ENCODE results near the gene PHLDB2. TPM values are rescaled to one million over a fixed set of nuclear protein-coding genes. Genes with fewer than 3 reads are reported as not detected.
A peak's percentile ranks its signal among the peaks of the same experiment; 100 is the strongest.

The PHLDB2 gene
- total and polyA plus RNA-seq, 2 of the 4 experiments (the other 2 are of a cell fraction): 10.6 to 28.7 TPM

- H3K27ac ChIP-seq (ENCODE audit: insufficient read depth, low read length): no peak overlapping the region
- no peaks in the 10 kb centered on the region for H3K27me3 ChIP-seq (ENCODE audit: control insufficient read depth, insufficient read depth, low read length)
- H2BK5ac ChIP-seq (ENCODE audit: low read depth, low read length, poor library complexity, severe bottlenecking): no peak overlapping the region
- no peak overlapping the region for H2AK9ac ChIP-seq (replicated peaks; ENCODE audit: low read depth, low read length, poor library complexity)
- peaks cover 7% of the 10 kb centered on the region; the same call in 1 of the 2 replicates for H3K9me1 ChIP-seq (ENCODE audit: insufficient read depth, low read length)
- peak overlapping the region; percentile 90; the same call in 2 of the 3 replicates for H2BK15ac ChIP-seq (ENCODE audit: low read depth, low read length)
- H2BK120ac ChIP-seq (ENCODE audit: low read depth, low read length): peak overlapping the region; percentile 65
- no peak for ATAC-seq (ENCODE audit: low read depth)
- ChIA-PET CTCF (interaction anchor here (0.7 to 1.1 kb wide), 3 partner anchors 12 to 35 kb away, joined by 3 read pairs; no protein-coding TSS in a partner anchor), POLR2A (ENCODE audit: unreplicated experiment) (interaction anchor here (0.6 kb wide), 1 partner anchor 1575 kb away, joined by 4 read pairs; no protein-coding TSS in a partner anchor)
- H4K8ac ChIP-seq (ENCODE audit: low read depth in 2 of 2, low read length in 2 of 2): peak overlapping the region; percentile 51 to 63; a peak in 3 of 4 replicates
- H3K9ac ChIP-seq (ENCODE audit: low read depth, low read length): no peak overlapping the region
- peaks cover 5% of the 10 kb centered on the region; the same call in 1 of the 2 replicates for H3K36me3 ChIP-seq (ENCODE audit: control insufficient read depth, insufficient read depth, low read length)
- no peak overlapping the region for H3K14ac ChIP-seq (replicated peaks; ENCODE audit: low read depth, low read length)
- dilution Hi-C loops (cut with HindIII; ENCODE audit: low sequenced_read_pairs, unreplicated experiment) (no loop called here), intact Hi-C loops (cut with micrococcal nuclease) (no loop called here), in situ Hi-C loops (cut with MboI; ENCODE audit: low sequenced_read_pairs) (no loop called here)
- peak overlapping the region; percentile 69 for H4K91ac ChIP-seq (ENCODE audit: insufficient read depth, low read depth, low read length)
- no peak overlapping the region for H4K5ac ChIP-seq (ENCODE audit: low read depth, low read length)
- DNase-seq: no peak
- H4K20me1 ChIP-seq (ENCODE audit: insufficient read depth, low read length): no peaks in the 10 kb centered on the region
- H2AK5ac ChIP-seq (ENCODE audit: low read depth, low read length): peak overlapping the region; percentile 35; the same call in 1 of the 2 replicates
- no peak overlapping the region for H3K56ac ChIP-seq (ENCODE audit: extremely low read depth, insufficient read depth, low read length)
- H3K4me3 ChIP-seq (ENCODE audit: insufficient read depth, low read depth, low read length): no peak overlapping the region
- H3K18ac ChIP-seq (ENCODE audit: low read depth, low read length): no peak overlapping the region; the same call in 1 of the 2 replicates
- no peak overlapping the region for H3K4me2 ChIP-seq (ENCODE audit: low read depth, low read length)
- peak overlapping the region; percentile 40; the same call in 1 of the 2 replicates for H3K4ac ChIP-seq (ENCODE audit: low read depth, low read length)
- H3K79me1 ChIP-seq (ENCODE audit: low read depth in 1 of 2, low read length in 2 of 2): no peaks in the 10 kb centered on the region; a peak in 1 of 4 replicates
- H2AFZ ChIP-seq (replicated peaks; ENCODE audit: low read length, poor library complexity): no peak overlapping the region
- no peak overlapping the region for H3K23ac ChIP-seq (ENCODE audit: low read depth, low read length)
- peak overlapping the region; percentile 32 for H2BK20ac ChIP-seq (ENCODE audit: low read depth, low read length)
- H3K9me3 ChIP-seq (ENCODE audit: control insufficient read depth, insufficient read depth, low read length): no peaks in the 10 kb centered on the region
- no peak for TF ChIP-seq FOS (IDR thresholded peaks at IDR 0.05; ENCODE audit: low read depth, low read length)
- no peak for TF ChIP-seq BHLHE40 (IDR thresholded peaks at IDR 0.05; ENCODE audit: low read depth, low read length)
- TF ChIP-seq CEBPB (IDR thresholded peaks at IDR 0.05; ENCODE audit: low read depth, low read length): no peak
- TF ChIP-seq POLR2A (IDR thresholded peaks at IDR 0.05; ENCODE audit: low read depth, low read length): no peak
- no peak for TF ChIP-seq SMC3 (IDR thresholded peaks at IDR 0.05; ENCODE audit: low read depth, low read length)
- TF ChIP-seq RAD21 (IDR thresholded peaks at IDR 0.05; ENCODE audit: low read length): no peak
- no peak for TF ChIP-seq MAFK (IDR thresholded peaks at IDR 0.05; ENCODE audit: low read depth, low read length)
- TF ChIP-seq CTCF (conservative IDR thresholded peaks at IDR 0.05; ENCODE audit: low read depth, low read length): no peak
- no peak for TF ChIP-seq MXI1 (IDR thresholded peaks at IDR 0.05; ENCODE audit: borderline replicate concordance, low read depth, low read length)
- no peak for TF ChIP-seq ELK1 (IDR thresholded peaks at IDR 0.05; ENCODE audit: borderline replicate concordance, low read depth, low read length)
- no peak for TF ChIP-seq RCOR1 (IDR thresholded peaks at IDR 0.05; ENCODE audit: insufficient replicate concordance, low read length)
- TF ChIP-seq RFX5 (IDR thresholded peaks at IDR 0.05; ENCODE audit: low read depth, low read length): no peak
- no peak for TF ChIP-seq MAZ (IDR thresholded peaks at IDR 0.05; ENCODE audit: borderline replicate concordance, low read depth, low read length)
- TF ChIP-seq USF2 (IDR thresholded peaks at IDR 0.05; ENCODE audit: low read depth, low read length): no peak
- no peak for TF ChIP-seq CHD1 (IDR thresholded peaks at IDR 0.05; ENCODE audit: low read depth, low read length)
- no peak for TF ChIP-seq NFE2L2 (IDR thresholded peaks at IDR 0.05; ENCODE audit: low read depth, low read length)
- WGBS, 2 experiments (ENCODE audit: extremely low coverage in 2 of 2, insufficient read length in 1 of 2): no CpG with 5 or more reads among the region's 3 CpGs
- BruUV-seq (replicated peaks): no TSS peak
- peaks cover 11% of the 10 kb centered on the region for H3K4me1 ChIP-seq (ENCODE audit: control insufficient read depth, insufficient read depth, low read length)
Observed at GRCh38 chr3:111932946-111933345, 73.9 kb downstream of the PHLDB2 start.

Data from IMR-90 (cell line).